ENCODE results near the gene LMAN1L. TPM values are rescaled to one million over a fixed set of nuclear protein-coding genes. Genes with fewer than 3 reads are reported as not detected.
A peak's percentile ranks its signal among the peaks of the same experiment; 100 is the strongest.

The LMAN1L gene
- total RNA-seq, 2 donors from 2014 or later, result 72.9 to 110 TPM

GRCh38 chr15:74802862-74803447 lies 9.7 kb upstream of the LMAN1L start:
- ATAC-seq (no peak), DNase-seq (no peak)
- intact Hi-C loops (cut with DNase I), result no loop called here

GRCh38 chr15:74804935-74805334 lies 7.7 kb upstream of the LMAN1L start:
- intact Hi-C loops (cut with DNase I), result no loop called here
- ATAC-seq (no peak), DNase-seq (no peak)

GRCh38 chr15:74807282-74807681 lies 5.4 kb upstream of the LMAN1L start:
- no peak for ATAC-seq
- no peak for DNase-seq
- intact Hi-C loops (cut with DNase I), result no loop called here

- intact Hi-C loops (cut with DNase I), result no loop called here
- ATAC-seq (peak; percentile 52 to 73), DNase-seq (no peak)
Observed at GRCh38 chr15:74808078-74808839, 4.4 kb upstream of the LMAN1L start.

- ATAC-seq (no peak), DNase-seq (no peak)
- intact Hi-C loops (cut with DNase I), result no loop called here
Observed at GRCh38 chr15:74808840-74809229, 3.8 kb upstream of the LMAN1L start.

GRCh38 chr15:74809242-74809641 lies 3.4 kb upstream of the LMAN1L start:
- intact Hi-C loops (cut with DNase I), result no loop called here
- DNase-seq, result no peak
- ATAC-seq, result no peak

- intact Hi-C loops (cut with DNase I), result no loop called here
- DNase-seq (no peak), ATAC-seq (no peak)
Observed at GRCh38 chr15:74809956-74810355, 2.7 kb upstream of the LMAN1L start.

GRCh38 chr15:74815121-74815934 lies 2.7 kb downstream of the LMAN1L start:
- peak; percentile 58 for DNase-seq
- intact Hi-C loops (cut with DNase I), result no loop called here
- peak; percentile 12 to 28 for ATAC-seq

- no peak for ATAC-seq
- no peak for DNase-seq
- intact Hi-C loops (cut with DNase I), result no loop called here
Observed at GRCh38 chr15:74815961-74816360, 3.3 kb downstream of the LMAN1L start.

- ATAC-seq (no peak), DNase-seq (no peak)
- intact Hi-C loops (cut with DNase I), result no loop called here
Observed at GRCh38 chr15:74816624-74817369, 4.2 kb downstream of the LMAN1L start.

GRCh38 chr15:74817370-74817737 lies 4.7 kb downstream of the LMAN1L start:
- ATAC-seq, result peak; percentile 70 to 76
- intact Hi-C loops (cut with DNase I), result no loop called here
- DNase-seq, result peak; percentile 69

- DNase-seq, result no peak
- intact Hi-C loops (cut with DNase I), result no loop called here
- ATAC-seq, result no peak
Observed at GRCh38 chr15:74820056-74820455, 7.4 kb downstream of the LMAN1L start.

- no peak for DNase-seq
- ATAC-seq, result peak; percentile 34 to 54
- intact Hi-C loops (cut with DNase I), result no loop called here
Observed at GRCh38 chr15:74821091-74821789, 8.6 kb downstream of the LMAN1L start.

- intact Hi-C loops (cut with DNase I), result no loop called here
- no peak for DNase-seq
- no peak for ATAC-seq
Observed at GRCh38 chr15:74821790-74822158, 9.1 kb downstream of the LMAN1L start.

- DNase-seq (no peak), ATAC-seq (no peak)
Observed at GRCh38 chr15:74822233-74822632, 9.6 kb downstream of the LMAN1L start.

GRCh38 chr15:74823324-74823723 lies 10.7 kb downstream of the LMAN1L start:
- no peak for ATAC-seq
- intact Hi-C loops (cut with DNase I), result no loop called here
- DNase-seq, result no peak

More at GRCh38 chr15:74822233-74822632, 9.6 kb downstream of the LMAN1L start:
- intact Hi-C loops (cut with DNase I), result no loop called here

GRCh38 chr15:74824976-74825375 lies 12.3 kb downstream of the LMAN1L start:
- DNase-seq (no peak), ATAC-seq (no peak)
- intact Hi-C loops (cut with DNase I), result no loop called here

GRCh38 chr15:74825866-74826265 lies 13.2 kb downstream of the LMAN1L start:
- intact Hi-C loops (cut with DNase I), result no loop called here
- no peak for DNase-seq
- peak in 1 of 2 donors; percentile 3 for ATAC-seq

- ATAC-seq, result peak; percentile 31 to 50
- DNase-seq, result peak; percentile 45
- intact Hi-C loops (cut with DNase I), result no loop called here
Observed at GRCh38 chr15:74826364-74826819, 13.8 kb downstream of the LMAN1L start, which contains the start of gene CPLX3. Gene CPLX3, plus strand, starts transcription at chr15:74826627. Its CDS starts 77 bp downstream, at chr15:74826704.
